ENCODE results near the gene SKIC3. TPM values are rescaled to one million over a fixed set of nuclear protein-coding genes. Genes with fewer than 3 reads are reported as not detected.

SKIC3 gene
- total RNA-seq, 1 experiment from 2014 or later: 50.6 TPM

Other genes with a start within 250 kb of the SKIC3 start
- not detected in 2 replicates for gene FAM81B, start 163.6 kb downstream of the SKIC3 start, total RNA-seq (2014; rRNA removed; shearing (Covaris generic); ENCODE audit: low replicate concordance)
- 6.0 and 7.0 TPM in 2 replicates for gene ARSK, start 124 bp upstream of the SKIC3 start, total RNA-seq (2014; rRNA removed; shearing (Covaris generic); ENCODE audit: low replicate concordance)
- not detected in 2 replicates for gene GPR150, start 65.1 kb upstream of the SKIC3 start, total RNA-seq (2014; rRNA removed; shearing (Covaris generic); ENCODE audit: low replicate concordance)
- 2.2 and 10.7 TPM in 2 replicates for gene RFESD, start 91.8 kb upstream of the SKIC3 start, total RNA-seq (2014; rRNA removed; shearing (Covaris generic); ENCODE audit: low replicate concordance)
- gene SPATA9, start 128.0 kb upstream of the SKIC3 start, total RNA-seq (2014; rRNA removed; shearing (Covaris generic); ENCODE audit: low replicate concordance): 1.1 TPM in 1 of 2 replicates, not detected in the other
- 74.7 and 99.2 TPM in 2 replicates for gene RHOBTB3, start 176.4 kb upstream of the SKIC3 start, total RNA-seq (2014; rRNA removed; shearing (Covaris generic); ENCODE audit: low replicate concordance)